ENCODE results near the gene CSTF2T. TPM values are rescaled to one million over a fixed set of nuclear protein-coding genes. Genes with fewer than 3 reads are reported as not detected.
A peak's percentile ranks its signal among the peaks of the same experiment; 100 is the strongest.

Gene CSTF2T
- polyA plus RNA-seq, 3 donors from 2014 or later, result 10.0 to 19.2 (median 11.7) TPM

- Mint-ChIP-seq H3K27me3 (ENCODE audit: low read depth in 3 of 3) (peaks cover 0 to 8% (median 2%) of the 10 kb centered on the region in 3 donors), H3K4me3 (no peak overlapping the region), H3K27ac (no peak overlapping the region), H3K36me3 (no peaks in the 10 kb centered on the region), H3K4me1 (peaks cover 23 to 36% of the 10 kb centered on the region in 2 donors), H3K9me3 (no peaks in the 10 kb centered on the region)
- DNase-seq, result no peak
Measured at GRCh38 chr10:51709324-51709972, 10.1 kb upstream of the CSTF2T start.

- peaks cover 0 to 8% (median 2%) of the 10 kb centered on the region in 3 donors for H3K27me3 Mint-ChIP-seq (ENCODE audit: low read depth in 3 of 3)
- H3K27ac Mint-ChIP-seq, result peak overlapping the region in 3 of 6 donors; percentile 4 to 47 (median 30)
- peak overlapping the region in 3 of 5 donors; percentile 15 to 53 (median 39) for H3K4me3 Mint-ChIP-seq
- DNase-seq, result peak in 2 of 3 donors; percentile 9 to 14
- peaks cover 23 to 36% of the 10 kb centered on the region in 2 donors for H3K4me1 Mint-ChIP-seq
- H3K36me3 Mint-ChIP-seq, result no peaks in the 10 kb centered on the region
- H3K9me3 Mint-ChIP-seq, result no peaks in the 10 kb centered on the region
Measured at GRCh38 chr10:51708609-51709008, 9.2 kb upstream of the CSTF2T start.

GRCh38 chr10:51707821-51708424 lies 8.5 kb upstream of the CSTF2T start:
- no peak for DNase-seq
- no peaks in the 10 kb centered on the region for H3K9me3 Mint-ChIP-seq
- H3K4me1 Mint-ChIP-seq, result peaks cover 23 to 36% of the 10 kb centered on the region in 2 donors
- H3K27me3 Mint-ChIP-seq (ENCODE audit: low read depth in 3 of 3), result peaks cover 0 to 8% (median 2%) of the 10 kb centered on the region in 3 donors
- peak overlapping the region in 3 of 6 donors; percentile 12 to 61 (median 60) for H3K27ac Mint-ChIP-seq
- peak overlapping the region in 3 of 5 donors; percentile 8 to 46 (median 12) for H3K4me3 Mint-ChIP-seq
- no peaks in the 10 kb centered on the region for H3K36me3 Mint-ChIP-seq

- Mint-ChIP-seq H3K4me1 (peaks cover 23 to 36% of the 10 kb centered on the region in 2 donors), H3K27me3 (ENCODE audit: low read depth in 3 of 3) (peaks cover 0 to 8% (median 2%) of the 10 kb centered on the region in 3 donors), H3K36me3 (no peaks in the 10 kb centered on the region), H3K9me3 (no peaks in the 10 kb centered on the region), H3K4me3 (peak overlapping the region in 1 of 5 donors; percentile 46), H3K27ac (peak overlapping the region in 2 of 6 donors; percentile 60 to 61)
- DNase-seq, result peak in 1 of 3 donors; percentile 6
Measured at GRCh38 chr10:51707392-51707791, 8.0 kb upstream of the CSTF2T start.

DNA sequence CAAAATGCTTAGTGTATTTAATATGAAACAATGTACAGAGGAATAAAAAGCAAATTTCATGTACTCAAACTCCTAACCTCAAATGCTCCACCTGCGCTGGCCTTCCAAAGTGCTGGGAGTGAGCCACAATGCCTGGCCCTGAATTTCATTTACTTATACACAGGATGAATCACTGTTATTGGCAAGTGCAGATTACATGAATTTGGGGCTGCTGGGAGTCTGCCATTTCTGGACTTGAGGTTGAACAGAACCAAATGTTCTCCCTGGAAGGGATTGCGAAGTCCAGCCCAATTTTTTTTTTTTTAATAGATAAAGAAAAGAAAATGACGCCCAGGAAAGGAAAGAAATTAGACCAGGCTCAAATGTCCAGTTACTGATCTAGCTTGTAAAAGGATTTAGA lies 6.8 kb upstream of the CSTF2T start:
- Mint-ChIP-seq H3K27ac (no peak overlapping the region), H3K4me1 (peaks cover 23 to 30% of the 10 kb centered on the region in 2 donors), H3K27me3 (ENCODE audit: low read depth in 3 of 3) (peaks cover 2 to 5% (median 4%) of the 10 kb centered on the region in 3 donors), H3K9me3 (no peaks in the 10 kb centered on the region), H3K4me3 (no peak overlapping the region), H3K36me3 (no peaks in the 10 kb centered on the region)
- DNase-seq, result no peak

DNA sequence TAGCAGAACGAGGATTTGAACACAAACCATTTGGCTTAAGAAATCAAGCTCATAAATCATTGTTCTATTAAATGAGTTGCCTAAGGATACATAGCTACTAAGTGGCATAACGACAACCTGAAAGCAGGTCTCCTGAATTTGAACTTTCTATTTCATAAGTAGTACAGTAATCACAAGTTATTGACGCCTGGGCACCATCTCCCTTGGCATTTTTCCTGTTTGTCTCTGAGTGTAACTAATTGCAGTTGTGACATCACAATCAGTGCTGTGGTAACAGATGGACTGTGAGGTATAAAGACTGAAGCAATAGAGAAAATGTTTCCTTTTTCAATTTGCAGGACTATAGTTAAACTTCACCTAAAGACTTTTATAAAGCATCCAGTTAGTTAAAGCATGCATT lies 6.4 kb upstream of the CSTF2T start:
- H3K27ac Mint-ChIP-seq, result no peak overlapping the region
- H3K9me3 Mint-ChIP-seq, result no peaks in the 10 kb centered on the region
- H3K36me3 Mint-ChIP-seq, result no peaks in the 10 kb centered on the region
- H3K4me3 Mint-ChIP-seq, result no peak overlapping the region
- peaks cover 0 to 5% (median 2%) of the 10 kb centered on the region in 3 donors for H3K27me3 Mint-ChIP-seq (ENCODE audit: low read depth in 3 of 3)
- DNase-seq, result no peak
- peaks cover 23 to 30% of the 10 kb centered on the region in 2 donors for H3K4me1 Mint-ChIP-seq

- Mint-ChIP-seq H3K4me1 (peaks cover 41 to 51% of the 10 kb centered on the region in 2 donors), H3K36me3 (peaks cover 6 to 11% (median 10%) of the 10 kb centered on the region in 3 donors), H3K27me3 (ENCODE audit: low read depth in 3 of 3) (peaks cover 8 to 18% (median 12%) of the 10 kb centered on the region in 3 donors), H3K9me3 (no peaks in the 10 kb centered on the region), H3K4me3 (peak overlapping the region; percentile 98 to 100 (median 100)), H3K27ac (peak overlapping the region; percentile 99 to 100 (median 100))
- no peak for DNase-seq
Measured at GRCh38 chr10:51700228-51700817, 928 bp upstream of the CSTF2T start.

DNA sequence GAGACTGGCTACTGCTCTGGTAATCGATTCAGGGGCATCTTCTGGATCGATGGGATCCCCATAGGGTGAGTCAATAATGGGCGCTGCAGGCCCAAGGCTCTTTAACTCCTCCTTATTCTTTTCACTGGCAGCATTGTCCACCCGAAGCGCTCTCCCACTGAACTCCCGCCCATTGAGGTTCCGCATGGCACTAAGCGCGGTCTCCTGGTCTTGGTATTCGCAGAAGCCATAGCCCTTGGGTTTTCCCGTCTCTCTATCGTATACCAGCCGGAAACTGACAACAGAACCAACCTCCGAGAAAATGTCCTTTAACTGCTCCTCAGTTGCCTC lies 285 bp downstream of the CSTF2T start:
- peaks cover 6 to 11% (median 10%) of the 10 kb centered on the region in 3 donors for H3K36me3 Mint-ChIP-seq
- H3K9me3 Mint-ChIP-seq, result no peaks in the 10 kb centered on the region
- H3K4me3 Mint-ChIP-seq, result peak overlapping the region; percentile 98 to 100 (median 100)
- peak overlapping the region; percentile 99 to 100 (median 100) for H3K27ac Mint-ChIP-seq
- H3K27me3 Mint-ChIP-seq (ENCODE audit: low read depth in 3 of 3), result peaks cover 8 to 17% (median 12%) of the 10 kb centered on the region in 3 donors
- DNase-seq, result no peak
- H3K4me1 Mint-ChIP-seq, result peaks cover 49 to 62% of the 10 kb centered on the region in 2 donors

DNA sequence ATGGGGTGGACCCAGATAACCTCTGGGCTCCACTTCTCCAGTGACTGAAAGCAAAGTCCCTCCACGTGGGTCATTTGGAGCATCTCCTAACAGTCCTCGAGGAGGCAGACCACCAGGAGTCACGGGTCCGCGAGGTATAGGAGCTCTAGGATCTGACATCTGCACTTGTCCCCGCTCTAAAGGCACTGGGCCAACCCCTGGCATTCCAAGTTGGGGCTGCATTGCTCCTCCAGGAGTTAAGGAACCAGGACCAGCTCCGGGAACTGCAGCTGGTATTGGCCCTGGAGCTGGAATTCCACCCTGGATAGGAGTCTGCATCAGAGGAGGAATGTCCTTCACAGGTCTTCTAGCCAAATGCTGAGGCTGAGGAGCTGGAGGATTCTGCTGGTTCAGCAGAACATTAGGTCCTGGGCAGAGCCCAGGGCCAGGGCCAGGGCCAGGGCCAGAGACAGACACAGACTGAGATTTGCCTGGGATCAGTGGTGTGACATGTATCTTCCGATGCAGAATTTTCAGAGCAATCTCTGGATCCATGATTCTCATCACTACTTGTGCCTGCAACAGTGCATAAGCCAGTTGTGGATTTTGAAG lies 827 bp downstream of the CSTF2T start:
- Mint-ChIP-seq H3K4me3 (peak overlapping the region; percentile 98 to 100 (median 100)), H3K27me3 (ENCODE audit: low read depth in 3 of 3) (peaks cover 8 to 17% (median 12%) of the 10 kb centered on the region in 3 donors), H3K27ac (peak overlapping the region; percentile 99 to 100 (median 100)), H3K36me3 (peaks cover 6 to 11% (median 10%) of the 10 kb centered on the region in 3 donors), H3K9me3 (no peaks in the 10 kb centered on the region), H3K4me1 (peaks cover 50 to 64% of the 10 kb centered on the region in 2 donors)
- no peak for DNase-seq

- peaks cover 8 to 16% (median 10%) of the 10 kb centered on the region in 3 donors for H3K27me3 Mint-ChIP-seq (ENCODE audit: low read depth in 3 of 3)
- peak overlapping the region in 2 of 5 donors; percentile 36 to 41 for H3K4me3 Mint-ChIP-seq
- peak overlapping the region; percentile 9 to 78 (median 62) for H3K27ac Mint-ChIP-seq
- DNase-seq, result no peak
- peaks cover 50 to 64% of the 10 kb centered on the region in 2 donors for H3K4me1 Mint-ChIP-seq
- peaks cover 6 to 11% (median 10%) of the 10 kb centered on the region in 3 donors for H3K36me3 Mint-ChIP-seq
- H3K9me3 Mint-ChIP-seq, result no peaks in the 10 kb centered on the region
Measured at GRCh38 chr10:51696251-51696650, 3.1 kb downstream of the CSTF2T start.

DNA sequence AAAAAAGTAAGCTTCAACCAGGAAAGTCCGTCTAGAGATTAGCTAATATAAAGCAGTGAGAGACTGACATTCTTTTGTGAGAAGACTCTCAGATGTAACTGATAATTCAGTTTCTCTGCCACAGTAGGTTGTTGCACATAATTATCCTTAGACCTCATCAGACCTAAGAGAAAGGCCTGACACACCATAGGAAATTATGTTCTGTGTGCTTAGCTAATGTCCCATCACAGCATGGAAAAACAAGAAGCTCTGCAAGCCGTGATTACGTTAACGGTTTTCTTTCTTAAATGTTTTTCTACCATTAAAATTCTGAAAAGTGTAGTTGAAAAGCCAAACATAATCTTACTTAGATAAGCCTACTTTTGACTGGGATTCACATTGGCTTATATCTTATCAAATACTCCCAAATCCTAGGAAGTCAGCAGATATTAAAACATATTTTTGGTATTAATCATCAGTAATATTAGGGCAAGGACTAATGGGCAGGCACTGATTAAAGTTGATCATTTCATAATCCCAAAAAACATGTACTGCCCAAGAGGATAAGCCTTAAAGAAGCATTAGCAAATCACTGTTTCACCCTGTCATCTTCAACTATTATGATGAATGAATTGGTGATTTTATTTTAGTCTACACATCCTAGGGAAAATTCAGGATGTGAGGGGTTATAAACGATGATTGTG lies 5.2 kb downstream of the CSTF2T start:
- peaks cover 6 to 9% (median 9%) of the 10 kb centered on the region in 3 donors for H3K36me3 Mint-ChIP-seq
- H3K9me3 Mint-ChIP-seq, result no peaks in the 10 kb centered on the region
- no peak overlapping the region for H3K4me3 Mint-ChIP-seq
- H3K27me3 Mint-ChIP-seq (ENCODE audit: low read depth in 3 of 3), result peaks cover under 1 to 8% (median 4%) of the 10 kb centered on the region in 3 donors
- H3K27ac Mint-ChIP-seq, result peak overlapping the region in 1 of 6 donors; percentile 39
- peaks cover 43 to 51% of the 10 kb centered on the region in 2 donors for H3K4me1 Mint-ChIP-seq
- no peak for DNase-seq

GRCh38 chr10:51691135-51691534 lies 8.3 kb downstream of the CSTF2T start:
- peaks cover 0 to 1% (median 0%) of the 10 kb centered on the region in 6 donors for H3K9me3 Mint-ChIP-seq
- no peak for DNase-seq
- peaks cover 0 to 2% (median 2%) of the 10 kb centered on the region in 3 donors for H3K27me3 Mint-ChIP-seq (ENCODE audit: low read depth in 3 of 3)
- H3K36me3 Mint-ChIP-seq, result no peaks in the 10 kb centered on the region
- peaks cover 15 to 20% of the 10 kb centered on the region in 2 donors for H3K4me1 Mint-ChIP-seq
- no peak overlapping the region for H3K4me3 Mint-ChIP-seq
- no peak overlapping the region for H3K27ac Mint-ChIP-seq

DNA sequence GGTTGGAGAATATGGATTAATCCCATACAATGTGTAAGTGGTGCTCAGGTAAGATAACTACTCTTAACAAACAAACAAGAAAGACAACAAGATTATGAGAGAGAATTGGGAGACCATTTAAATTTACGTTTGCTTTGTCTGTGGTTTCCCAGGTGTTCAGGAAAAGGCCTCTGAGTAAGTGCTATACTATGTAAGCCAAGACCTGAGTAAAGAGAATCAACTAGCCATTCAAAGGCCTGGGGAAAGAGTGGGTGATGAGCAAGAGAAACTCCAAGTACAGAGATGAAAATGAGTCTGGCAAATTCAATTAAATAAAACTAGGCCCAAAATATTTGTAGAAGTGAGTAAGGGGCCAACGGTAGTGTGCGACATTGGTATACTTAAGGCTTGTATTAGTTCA lies 9.9 kb downstream of the CSTF2T start:
- DNase-seq, result no peak
- Mint-ChIP-seq H3K4me3 (no peak overlapping the region), H3K27me3 (ENCODE audit: low read depth in 3 of 3) (peaks cover 2% of the 10 kb centered on the region in 3 donors), H3K4me1 (peaks cover 2 to 6% of the 10 kb centered on the region in 2 donors), H3K27ac (no peak overlapping the region), H3K9me3 (peaks cover 0 to 1% (median 0%) of the 10 kb centered on the region in 6 donors), H3K36me3 (no peaks in the 10 kb centered on the region)
